Gastroesophageal sphincter (tissue), 3 donors: ENCODE measurements around the gene PLA2G4D.

ENCODE experiments used
- CTCF ChIP-seq, 4 experiments: fragments of 200-600 bp in 2 of 4; fragments of 450-650 bp in 2 of 4; sonication (generic) in 1 of 4; IDR thresholded peaks; one replicate each; pipeline ENCODE4 v1.5.1; 2017 to 2019; ENCODE audit warnings: antibody characterized with exemption in 4 of 4, mild to moderate bottlenecking in 2 of 4, moderate library complexity in 2 of 4
- EP300 ChIP-seq: sonication (generic); formaldehyde crosslinking; IDR thresholded peaks from one replicate; pipeline ENCODE4 v1.6.1; 2017; ENCODE audit warnings: antibody characterized with exemption, mild to moderate bottlenecking
- POLR2A ChIP-seq, 2 donors: fragments of 450-650 bp; IDR thresholded peaks; one replicate each; pipeline ENCODE4 v1.6.1; 2017; ENCODE audit warnings: antibody characterized with exemption in 2 of 2, mild to moderate bottlenecking in 2 of 2, moderate library complexity in 1 of 2
- POLR2AphosphoS5 ChIP-seq: sonication (generic); formaldehyde crosslinking; IDR thresholded peaks from one replicate; pipeline ENCODE4 v1.6.1; 2017; ENCODE audit warnings: antibody characterized with exemption

DNA sequence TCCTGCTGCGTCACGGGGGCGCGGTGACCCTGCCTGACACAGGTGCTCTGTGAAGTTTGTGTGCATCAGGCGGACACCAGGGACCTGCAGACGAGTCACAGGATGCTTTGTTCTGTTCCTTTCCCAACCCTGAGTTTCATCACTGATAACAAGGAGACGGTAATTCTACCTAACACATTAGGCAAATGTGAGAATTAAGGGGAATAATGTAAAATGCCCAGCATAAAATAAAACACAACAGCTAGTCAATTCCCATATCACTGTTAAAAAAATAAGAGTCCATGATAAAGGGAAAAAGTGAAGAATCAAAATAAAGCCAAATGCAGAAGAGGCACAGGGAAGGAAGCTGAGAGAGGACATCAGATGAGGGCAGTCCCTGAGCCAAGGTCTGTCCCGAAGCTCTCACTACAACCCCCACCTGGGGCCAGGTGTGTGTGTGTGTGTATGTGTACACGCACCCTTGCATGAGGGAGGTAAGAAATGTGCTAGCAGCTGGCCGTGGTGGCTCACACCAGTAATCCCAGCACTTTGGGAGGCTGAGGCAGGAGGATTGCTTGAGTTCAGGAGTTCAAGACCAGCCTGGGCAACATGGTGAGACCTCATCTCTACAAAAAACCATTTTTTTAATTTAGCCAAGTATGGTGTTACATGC lies 27.5 kb downstream of the PLA2G4D start:
- TF ChIP-seq POLR2A (IDR thresholded peaks at IDR 0.05) = no peak
- TF ChIP-seq POLR2AphosphoS5 = no peak
- TF ChIP-seq CTCF (IDR thresholded peaks at IDR 0.05) = no peak
- TF ChIP-seq EP300 = no peak
